Eye (tissue), 1 donor: ENCODE measurements around the gene CCDC91.
"Not testable (repeated sequence)": the region's sequence is repeated elsewhere in the genome, so short reads cannot be mapped to it uniquely, and the experiment has no call there.

ENCODE experiments used
- DNase-seq: peaks from one replicate; pipeline ENCODE4 v3.0.0-alpha.2; 2015

Gene CCDC91

GRCh38 chr12:28186500-28186899 is 3.8 kb upstream of the CCDC91 start:
- DNase-seq: no peak

GRCh38 chr12:28189784-28190320 is 404 bp upstream of the CCDC91 start:
- DNase-seq: no peak

- DNase-seq: peak; percentile 49
Observed at GRCh38 chr12:28191051-28192048, 1.1 kb downstream of the CCDC91 start.

GRCh38 chr12:28192125-28192524 is 1.9 kb downstream of the CCDC91 start:
- DNase-seq: no peak

GRCh38 chr12:28194621-28195020 is 4.4 kb downstream of the CCDC91 start:
- not testable (repeated sequence) for DNase-seq

GRCh38 chr12:28201136-28201535 is 10.9 kb downstream of the CCDC91 start:
- not testable (repeated sequence) for DNase-seq

GRCh38 chr12:28202374-28203130 is 12.3 kb downstream of the CCDC91 start:
- no peak for DNase-seq

- peak; percentile 34 for DNase-seq
Observed at GRCh38 chr12:28209782-28210181, 19.5 kb downstream of the CCDC91 start.

- no peak for DNase-seq
Observed at GRCh38 chr12:28212182-28212581, 21.9 kb downstream of the CCDC91 start.

- DNase-seq: no peak
Observed at GRCh38 chr12:28215021-28215420, 24.8 kb downstream of the CCDC91 start.

- no peak for DNase-seq
Observed at GRCh38 chr12:28216016-28216415, 25.8 kb downstream of the CCDC91 start.

GRCh38 chr12:28217805-28218204 is 27.5 kb downstream of the CCDC91 start:
- DNase-seq: no peak

- no peak for DNase-seq
Observed at GRCh38 chr12:28218875-28219274, 28.6 kb downstream of the CCDC91 start.

- no peak for DNase-seq
Observed at GRCh38 chr12:28219827-28220226, 29.6 kb downstream of the CCDC91 start.

GRCh38 chr12:28222081-28222700 is 31.9 kb downstream of the CCDC91 start:
- DNase-seq: no peak

GRCh38 chr12:28223025-28223554 is 32.8 kb downstream of the CCDC91 start:
- DNase-seq: no peak

- DNase-seq: no peak
Observed at GRCh38 chr12:28223858-28224257, 33.6 kb downstream of the CCDC91 start.

GRCh38 chr12:28226705-28227104 is 36.4 kb downstream of the CCDC91 start:
- DNase-seq: no peak

GRCh38 chr12:28227251-28227650 is 37.0 kb downstream of the CCDC91 start:
- DNase-seq: no peak

- DNase-seq: no peak
Observed at GRCh38 chr12:28231248-28231647, 41.0 kb downstream of the CCDC91 start.

- DNase-seq: no peak
Observed at GRCh38 chr12:28232211-28232928, 42.1 kb downstream of the CCDC91 start.

- no peak for DNase-seq
Observed at GRCh38 chr12:28234444-28234843, 44.2 kb downstream of the CCDC91 start.
